Measurements from ENCODE around the gene RTP2.

- no peak for TF ChIP-seq POLR2A (IDR thresholded peaks at IDR 0.05)
- no peak for TF ChIP-seq POLR2AphosphoS5 (IDR thresholded peaks at IDR 0.05)
These were observed 2.8 kb upstream of the RTP2 start for GRCh38 chr3:187705164-187705563.

All from suprapubic skin (tissue), 4 donors.